GM12875 (cell line): Measurements from ENCODE around the gene LRFN3.
A peak's percentile ranks its signal among the peaks of the same experiment; 100 is the strongest.

Source experiments
- H3K4me3 ChIP-seq: one replicate; pipeline ENCODE4 v1.5.1; 2011; ENCODE audit warnings: low read depth, low read length, control low read depth
- TF ChIP-seq, protein P1 (sequence below): IDR thresholded peaks from 2 replicates; pipeline ENCODE4 v1.5.1; 2011; ENCODE audit warnings: low read depth, mild to moderate bottlenecking, control low read depth, inconsistent platforms, low read length, moderate library complexity, borderline replicate concordance; ENCODE audit not compliant: insufficient read depth

LRFN3 gene

DNA sequence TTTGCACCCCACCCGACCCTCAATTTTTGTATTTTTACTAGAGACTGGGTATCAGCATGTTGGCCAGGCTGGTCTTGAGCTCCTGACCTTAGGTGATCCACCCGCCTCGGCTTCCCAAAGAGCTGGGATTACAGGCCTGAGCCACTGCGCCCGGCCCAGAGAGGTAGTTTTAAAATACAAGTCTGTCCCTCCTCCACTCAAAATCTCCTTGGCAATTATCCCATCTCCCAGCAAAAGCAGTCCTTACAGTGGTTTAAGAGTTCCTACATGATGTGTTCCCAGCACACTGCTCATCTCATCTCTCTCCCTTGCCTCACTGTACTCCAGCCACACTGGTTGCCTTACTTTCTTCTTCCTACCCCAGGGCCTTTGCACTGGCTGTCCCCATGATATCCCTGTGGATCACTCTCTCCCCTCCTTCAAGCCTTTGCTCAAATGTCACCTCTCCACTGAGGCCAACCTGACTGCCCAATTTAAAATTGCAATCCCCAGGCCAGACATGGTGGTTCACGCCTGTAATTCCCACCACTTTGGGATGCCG lies 24.3 kb downstream of the LRFN3 start:
- TF ChIP-seq, protein P1, sequence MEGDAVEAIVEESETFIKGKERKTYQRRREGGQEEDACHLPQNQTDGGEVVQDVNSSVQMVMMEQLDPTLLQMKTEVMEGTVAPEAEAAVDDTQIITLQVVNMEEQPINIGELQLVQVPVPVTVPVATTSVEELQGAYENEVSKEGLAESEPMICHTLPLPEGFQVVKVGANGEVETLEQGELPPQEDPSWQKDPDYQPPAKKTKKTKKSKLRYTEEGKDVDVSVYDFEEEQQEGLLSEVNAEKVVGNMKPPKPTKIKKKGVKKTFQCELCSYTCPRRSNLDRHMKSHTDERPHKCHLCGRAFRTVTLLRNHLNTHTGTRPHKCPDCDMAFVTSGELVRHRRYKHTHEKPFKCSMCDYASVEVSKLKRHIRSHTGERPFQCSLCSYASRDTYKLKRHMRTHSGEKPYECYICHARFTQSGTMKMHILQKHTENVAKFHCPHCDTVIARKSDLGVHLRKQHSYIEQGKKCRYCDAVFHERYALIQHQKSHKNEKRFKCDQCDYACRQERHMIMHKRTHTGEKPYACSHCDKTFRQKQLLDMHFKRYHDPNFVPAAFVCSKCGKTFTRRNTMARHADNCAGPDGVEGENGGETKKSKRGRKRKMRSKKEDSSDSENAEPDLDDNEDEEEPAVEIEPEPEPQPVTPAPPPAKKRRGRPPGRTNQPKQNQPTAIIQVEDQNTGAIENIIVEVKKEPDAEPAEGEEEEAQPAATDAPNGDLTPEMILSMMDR = no peak
- no peak overlapping the region for H3K4me3 ChIP-seq

DNA sequence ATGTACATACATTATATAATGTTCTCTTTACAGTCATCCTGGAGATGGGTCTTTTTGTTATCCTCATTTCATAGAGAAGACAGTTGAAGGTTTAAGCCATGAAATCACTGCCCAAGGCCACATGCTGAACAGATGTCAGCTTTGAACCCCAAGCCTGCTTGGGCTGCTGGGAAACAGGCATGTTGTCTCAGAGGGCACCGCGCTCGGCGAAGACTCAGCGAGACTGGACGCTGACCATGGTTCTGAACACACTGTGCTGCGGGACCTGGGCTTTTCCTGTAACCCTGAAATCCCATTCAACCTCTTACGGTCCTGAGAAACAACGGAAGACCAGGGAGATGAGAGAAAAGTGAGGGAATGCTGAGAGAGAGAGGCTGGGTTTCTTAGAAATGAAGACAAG lies 27.3 kb downstream of the LRFN3 start:
- no peak overlapping the region for H3K4me3 ChIP-seq
- TF ChIP-seq, protein P1 = no peak

DNA sequence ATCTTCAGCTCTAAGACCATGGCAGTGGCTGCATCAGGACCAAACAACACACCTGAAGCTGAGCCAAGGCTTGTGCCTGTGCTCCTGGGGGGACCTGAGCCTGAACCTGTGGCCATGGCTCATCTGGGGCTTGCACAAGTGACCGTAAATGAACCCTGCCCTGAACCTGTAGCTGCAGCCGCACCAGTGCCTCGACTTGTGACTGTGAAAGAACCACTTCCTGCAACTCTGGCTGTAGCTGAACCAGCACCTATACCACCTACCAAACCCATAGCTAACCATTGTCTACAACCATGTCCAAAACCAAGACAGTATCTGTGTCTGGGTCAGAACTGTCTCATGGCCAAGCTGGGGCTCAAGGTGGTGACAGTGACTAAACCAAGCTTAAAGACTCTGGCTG lies 30.6 kb downstream of the LRFN3 start:
- TF ChIP-seq, protein P1 = no peak
- no peak overlapping the region for H3K4me3 ChIP-seq

GRCh38 chr19:35973487-35973886 lies 37.3 kb downstream of the LRFN3 start:
- H3K4me3 ChIP-seq = no peak overlapping the region
- TF ChIP-seq, protein P1 = no peak

DNA sequence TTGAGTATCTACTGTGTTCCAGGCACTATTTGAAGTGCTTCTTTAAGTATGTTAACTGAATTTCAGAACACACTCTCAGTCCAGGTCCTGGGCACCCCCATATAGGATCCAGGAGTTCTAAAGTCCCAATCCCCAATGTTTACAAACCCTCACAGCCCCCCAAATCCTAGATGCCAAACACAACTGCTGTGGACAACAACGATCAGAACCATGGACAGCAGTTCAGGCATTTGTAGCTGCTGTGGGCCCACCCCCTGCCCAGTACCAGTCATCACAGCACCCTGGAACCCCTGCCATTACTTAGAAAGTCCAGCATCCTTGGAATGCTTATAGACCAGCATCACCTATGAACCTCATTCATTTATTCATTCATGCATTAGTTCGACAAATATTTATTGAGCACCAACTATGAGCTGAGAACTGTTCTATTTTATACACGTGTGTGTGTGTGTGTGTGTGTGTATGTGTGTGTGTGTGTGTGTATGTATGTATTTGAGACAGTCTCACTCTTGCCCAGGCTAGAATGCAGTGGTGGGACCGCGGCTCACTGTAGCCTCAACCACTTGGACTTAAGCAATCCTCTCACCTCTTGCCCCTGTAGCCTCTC lies 39.5 kb downstream of the LRFN3 start:
- TF ChIP-seq, protein P1 = no peak
- H3K4me3 ChIP-seq = no peak overlapping the region

- TF ChIP-seq, protein P1 = peak; percentile 42; the same call in 1 of the 2 replicates
- H3K4me3 ChIP-seq = no peak overlapping the region
Measured at GRCh38 chr19:35977446-35978222, 41.5 kb downstream of the LRFN3 start.

DNA sequence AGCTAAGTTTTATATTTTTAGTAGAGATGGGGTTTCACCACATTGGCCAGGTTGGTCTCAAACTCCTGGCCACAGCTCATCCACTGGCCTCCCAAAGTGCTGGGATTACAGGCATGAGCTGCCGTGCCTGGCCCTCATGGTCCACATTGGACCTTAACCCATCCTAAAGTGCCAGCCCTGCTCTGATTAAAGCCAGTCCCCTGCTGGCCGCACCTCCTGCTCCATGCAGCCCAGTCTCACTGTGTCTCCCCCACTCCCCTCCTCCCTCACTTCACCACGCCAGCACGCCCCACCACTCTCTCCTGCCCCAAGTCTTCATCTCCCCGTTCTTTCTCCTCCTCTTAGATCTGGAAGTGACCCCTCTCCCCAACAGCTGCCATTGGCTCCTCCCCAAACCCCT lies 42.1 kb downstream of the LRFN3 start:
- TF ChIP-seq, protein P1 = no peak
- H3K4me3 ChIP-seq = no peak overlapping the region
